Measurements from ENCODE around the gene MDH1B. TPM values are rescaled to one million over a fixed set of nuclear protein-coding genes. Genes with fewer than 3 reads are reported as not detected.
"Not testable (repeated sequence)": the region's sequence is repeated elsewhere in the genome, so short reads cannot be mapped to it uniquely, and the experiment has no call there.

MDH1B gene
- total RNA-seq, 2 experiments from 2014 or later = 0.90 to 1.1 TPM

DNA sequence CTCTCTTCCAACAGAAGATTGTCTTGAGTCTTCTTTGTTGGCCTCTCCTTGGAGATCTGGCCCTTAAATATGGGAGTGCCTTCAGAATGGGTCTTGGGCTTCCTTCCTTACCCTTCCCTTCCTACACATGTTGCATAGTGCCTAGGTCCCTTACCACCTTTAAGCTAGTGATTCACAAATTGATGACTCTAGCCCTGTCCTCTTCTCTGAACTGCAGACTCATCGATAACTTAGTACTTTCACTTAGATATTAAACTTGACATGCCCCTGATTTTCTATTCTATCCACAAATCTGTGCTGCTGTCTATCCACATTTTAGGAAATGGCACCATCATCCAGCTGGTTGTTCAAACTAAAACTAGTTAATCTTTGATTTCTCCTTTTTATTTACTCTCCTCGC is 37.8 kb downstream of the MDH1B start:
- Mint-ChIP-seq H3K36me3 (no peaks in the 10 kb centered on the region), H3K27ac (no peak overlapping the region), H3K4me3 (no peak overlapping the region), H3K27me3 (peaks cover 56% of the 10 kb centered on the region), H3K4me1 (no peaks in the 10 kb centered on the region), H3K9me3 (no peaks in the 10 kb centered on the region)
- no peak for DNase-seq

DNA sequence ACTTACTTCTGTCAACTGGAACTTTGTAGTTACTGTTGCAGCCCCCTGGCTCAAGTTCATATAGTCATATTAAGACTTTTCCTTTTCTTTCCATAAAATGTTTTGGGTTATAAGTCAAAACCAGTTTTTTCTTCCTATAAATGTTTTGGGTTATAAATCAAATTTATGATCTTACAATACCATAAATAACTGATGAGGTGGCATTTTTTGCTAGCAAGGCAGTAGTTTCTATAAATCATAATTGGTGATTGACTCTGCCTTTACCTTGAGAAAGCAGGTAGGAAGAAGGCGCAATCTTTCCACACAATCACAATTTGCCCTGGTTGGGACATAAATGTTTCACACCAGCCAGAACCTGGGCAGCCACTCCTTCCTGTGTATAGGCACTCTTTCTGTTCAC is 41.8 kb downstream of the MDH1B start:
- Mint-ChIP-seq H3K36me3 (no peaks in the 10 kb centered on the region), H3K4me1 (no peaks in the 10 kb centered on the region), H3K27me3 (peaks cover 55% of the 10 kb centered on the region), H3K4me3 (no peak overlapping the region), H3K9me3 (peaks cover 3% of the 10 kb centered on the region), H3K27ac (no peak overlapping the region)
- no peak for DNase-seq

DNA sequence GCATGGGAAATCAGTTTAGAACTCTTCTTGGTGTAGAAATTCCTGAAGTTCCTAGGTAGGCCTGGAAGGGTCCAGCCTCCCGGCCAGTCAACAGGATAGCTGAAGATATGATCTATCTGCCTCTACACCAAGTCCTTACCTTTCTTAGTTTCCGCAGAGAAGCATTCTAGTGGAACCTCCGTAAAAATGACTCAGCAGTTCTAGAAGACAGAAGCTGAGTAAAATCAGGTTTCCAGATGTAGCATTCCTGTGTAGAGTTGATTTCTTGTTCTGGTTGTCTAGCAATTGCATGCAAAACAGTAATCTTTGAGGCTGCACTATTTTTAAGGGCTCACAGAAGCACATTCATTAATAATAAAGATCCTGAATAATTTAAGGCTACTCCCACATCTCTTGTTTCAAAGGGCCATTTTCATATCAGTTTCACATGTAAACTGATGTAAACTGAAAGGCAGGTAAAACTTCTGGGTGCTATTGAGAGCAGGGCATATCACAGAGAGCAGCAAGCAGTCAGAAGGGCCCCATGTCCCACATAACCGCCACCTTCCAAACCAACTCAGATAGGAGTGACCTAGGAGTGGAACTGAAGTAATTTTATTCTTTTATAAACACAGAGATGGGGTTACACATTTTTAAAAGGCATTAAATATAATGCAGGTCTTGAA is 43.7 kb downstream of the MDH1B start:
- H3K4me1 Mint-ChIP-seq = no peaks in the 10 kb centered on the region
- peaks cover 3% of the 10 kb centered on the region for H3K9me3 Mint-ChIP-seq
- no peaks in the 10 kb centered on the region for H3K36me3 Mint-ChIP-seq

DNA sequence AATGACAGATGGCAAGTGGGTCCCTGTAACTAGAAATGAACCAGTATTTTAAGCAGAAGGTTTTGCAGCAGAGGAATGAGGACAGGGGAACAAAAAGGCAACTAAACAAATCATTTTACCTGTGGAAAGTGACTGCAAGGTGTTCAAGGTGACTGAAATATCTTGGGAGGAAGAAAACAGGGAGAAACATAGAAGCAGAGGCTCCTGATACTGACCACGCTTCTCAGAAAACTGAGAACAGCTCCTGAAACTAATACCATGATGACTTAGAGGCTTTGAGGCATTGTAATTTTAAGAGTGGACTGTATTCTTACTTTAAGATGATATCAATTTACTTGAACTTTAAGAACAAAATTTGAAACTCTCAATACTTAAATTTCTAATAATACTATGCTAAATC is 46.8 kb downstream of the MDH1B start, which contains the start of gene DYTN:
Gene DYTN (minus strand): TSS at position 101 of the 400 bp plus-strand sequence. CDS start 117 bp downstream, outside the sequence.
- no peaks in the 10 kb centered on the region for H3K36me3 Mint-ChIP-seq
- no peak within 1 kb of the TSS for H3K27ac Mint-ChIP-seq
- H3K4me3 Mint-ChIP-seq = no peak within 1 kb of the TSS
- H3K27me3 Mint-ChIP-seq = peaks cover 24% of the 10 kb centered on the region
- H3K9me3 Mint-ChIP-seq = peaks cover 3% of the 10 kb centered on the region
- peaks cover 3% of the 10 kb centered on the region for H3K4me1 Mint-ChIP-seq
- DNase-seq = no peak

More for the DNA sequence above, 43.7 kb downstream of the MDH1B start:
- H3K4me3 Mint-ChIP-seq = no peak overlapping the region
- no peak overlapping the region for H3K27ac Mint-ChIP-seq
- H3K27me3 Mint-ChIP-seq = peaks cover 36% of the 10 kb centered on the region
- DNase-seq = no peak

DNA sequence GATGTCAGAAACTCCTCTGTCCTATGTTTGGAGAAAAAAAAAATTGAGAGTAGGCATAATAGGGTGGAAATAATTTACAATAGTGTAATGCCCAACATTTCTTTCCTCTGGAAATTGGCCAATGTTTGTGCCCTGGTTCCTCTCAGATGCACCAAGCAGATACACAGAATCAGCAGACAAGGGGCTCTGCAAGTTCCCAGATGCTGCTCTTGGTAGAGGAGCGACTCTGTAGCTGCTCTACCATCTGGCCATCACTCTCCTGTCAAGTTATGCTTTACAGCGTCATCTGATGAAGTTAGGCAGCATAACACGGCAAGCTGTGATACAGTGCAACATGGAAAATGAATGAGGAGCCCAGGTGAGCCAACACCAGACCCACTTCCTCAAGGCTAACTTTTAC is 48.5 kb downstream of the MDH1B start:
- H3K27ac Mint-ChIP-seq = no peak overlapping the region
- no peaks in the 10 kb centered on the region for H3K36me3 Mint-ChIP-seq

DNA sequence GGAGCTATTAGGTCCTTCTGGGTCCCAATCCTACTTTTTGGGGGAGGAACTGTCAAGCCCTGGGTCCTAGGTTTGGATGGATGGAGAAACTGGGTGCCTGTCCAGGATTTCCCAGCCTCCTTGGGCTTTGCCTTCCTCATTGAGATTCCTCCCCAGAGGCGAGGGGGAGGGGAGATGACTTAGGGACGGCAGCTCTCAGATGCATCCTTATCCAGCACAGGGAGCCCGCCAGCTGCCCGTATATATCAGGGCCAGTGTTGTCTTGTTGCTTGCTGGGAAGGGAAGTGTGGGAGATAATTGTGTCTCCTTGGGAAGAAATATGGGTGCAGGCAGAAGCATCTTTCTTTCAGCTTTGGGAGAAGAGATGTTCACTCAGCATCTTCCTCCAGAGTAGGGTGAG is 49.9 kb downstream of the MDH1B start:
- not testable (repeated sequence) for H3K4me1 Mint-ChIP-seq, H3K27ac Mint-ChIP-seq, H3K4me3 Mint-ChIP-seq, H3K9me3 Mint-ChIP-seq, DNase-seq, H3K36me3 Mint-ChIP-seq
- peaks cover 15% of the 10 kb centered on the region for H3K27me3 Mint-ChIP-seq

More for the DNA sequence above, 48.5 kb downstream of the MDH1B start:
- Mint-ChIP-seq H3K9me3 (no peaks in the 10 kb centered on the region), H3K4me1 (peaks cover 3% of the 10 kb centered on the region), H3K4me3 (no peak overlapping the region), H3K27me3 (peaks cover 19% of the 10 kb centered on the region)
- DNase-seq = no peak

GRCh38 chr2:206713746-206714145 is 51.4 kb downstream of the MDH1B start:
- Mint-ChIP-seq H3K4me1 (peaks cover 3% of the 10 kb centered on the region), H3K27me3 (peaks cover 11% of the 10 kb centered on the region), H3K27ac (no peak overlapping the region), H3K4me3 (no peak overlapping the region), H3K9me3 (no peaks in the 10 kb centered on the region), H3K36me3 (no peaks in the 10 kb centered on the region)
- no peak for DNase-seq

DNA sequence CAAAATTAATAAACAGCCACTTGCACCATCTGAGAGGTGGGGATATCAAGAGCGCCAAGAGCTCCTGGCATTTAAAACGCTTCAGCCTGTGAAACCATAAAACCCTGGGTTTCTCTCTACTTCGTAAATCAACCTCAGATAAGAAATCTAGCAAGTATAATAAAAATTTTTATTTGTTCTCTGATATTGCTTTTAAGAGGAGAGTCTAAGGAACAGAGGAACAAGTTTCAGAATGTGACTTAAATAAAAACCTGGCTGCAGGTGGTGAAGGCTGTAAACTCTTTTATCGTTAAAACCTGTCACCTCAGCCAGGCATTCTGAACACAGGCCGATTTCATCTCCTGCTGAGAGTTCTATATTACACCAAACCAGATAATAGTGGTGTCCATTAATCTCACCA is 56.8 kb downstream of the MDH1B start:
- no peak for DNase-seq
- Mint-ChIP-seq H3K9me3 (no peaks in the 10 kb centered on the region), H3K4me3 (no peak overlapping the region), H3K27me3 (peaks cover 8% of the 10 kb centered on the region), H3K4me1 (no peaks in the 10 kb centered on the region), H3K27ac (no peak overlapping the region), H3K36me3 (no peaks in the 10 kb centered on the region)

DNA sequence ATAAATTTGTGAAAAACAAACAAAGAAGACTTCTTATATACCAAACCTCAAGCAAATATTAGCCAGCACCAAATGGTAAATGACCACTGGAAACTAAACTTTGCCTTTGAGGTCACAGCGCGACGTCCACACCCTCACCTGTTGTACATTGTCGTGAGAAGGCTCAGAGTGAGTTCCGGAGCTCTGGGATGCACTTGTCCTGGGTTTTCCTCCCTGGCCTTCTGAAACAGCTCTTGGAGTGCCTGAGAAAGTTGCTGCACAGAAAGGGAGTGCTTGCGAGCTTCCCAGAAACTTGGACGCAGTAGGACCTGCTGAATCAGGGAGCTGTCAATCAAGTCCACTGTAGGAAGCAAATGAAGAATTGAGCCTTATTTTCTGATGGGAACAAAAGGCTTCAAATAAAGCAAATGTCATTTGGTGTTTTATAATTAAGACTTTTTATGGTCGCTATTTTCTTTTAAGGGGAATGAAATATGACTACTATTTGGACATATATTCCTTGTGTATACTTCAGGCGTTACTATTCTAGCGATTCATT is 57.9 kb downstream of the MDH1B start:
- no peak overlapping the region for H3K4me3 Mint-ChIP-seq
- H3K36me3 Mint-ChIP-seq = no peaks in the 10 kb centered on the region
- no peak overlapping the region for H3K27ac Mint-ChIP-seq
- no peaks in the 10 kb centered on the region for H3K9me3 Mint-ChIP-seq
- no peaks in the 10 kb centered on the region for H3K4me1 Mint-ChIP-seq
- H3K27me3 Mint-ChIP-seq = peaks cover 9% of the 10 kb centered on the region
- no peak for DNase-seq

GRCh38 chr2:206701952-206702605 is 63.0 kb downstream of the MDH1B start:
- Mint-ChIP-seq H3K4me1 (peaks cover 5% of the 10 kb centered on the region), H3K4me3 (no peak overlapping the region), H3K27ac (no peak overlapping the region), H3K36me3 (no peaks in the 10 kb centered on the region), H3K9me3 (no peaks in the 10 kb centered on the region), H3K27me3 (peaks cover 13% of the 10 kb centered on the region)
- DNase-seq = no peak

DNA sequence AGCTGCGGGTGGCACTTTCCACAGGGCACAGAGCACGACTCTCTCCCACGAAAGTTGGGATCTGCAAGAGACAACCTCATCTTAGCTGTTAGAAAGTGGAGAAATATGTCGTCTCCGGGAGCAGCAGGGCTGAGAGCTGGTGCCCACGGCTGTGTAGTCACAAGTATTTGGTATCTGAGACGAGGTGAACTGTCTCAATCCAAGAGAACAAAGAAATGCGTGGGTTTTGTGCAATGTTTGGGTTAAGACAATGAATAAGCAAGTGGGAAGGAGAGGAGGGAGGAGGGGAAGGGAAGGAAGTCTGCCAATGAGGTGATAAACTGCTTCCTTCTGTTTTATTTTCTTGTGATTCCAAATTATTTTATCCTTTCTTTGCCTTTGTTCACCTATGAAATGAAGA is 65.0 kb downstream of the MDH1B start:
- H3K4me3 Mint-ChIP-seq = no peak overlapping the region

DNA sequence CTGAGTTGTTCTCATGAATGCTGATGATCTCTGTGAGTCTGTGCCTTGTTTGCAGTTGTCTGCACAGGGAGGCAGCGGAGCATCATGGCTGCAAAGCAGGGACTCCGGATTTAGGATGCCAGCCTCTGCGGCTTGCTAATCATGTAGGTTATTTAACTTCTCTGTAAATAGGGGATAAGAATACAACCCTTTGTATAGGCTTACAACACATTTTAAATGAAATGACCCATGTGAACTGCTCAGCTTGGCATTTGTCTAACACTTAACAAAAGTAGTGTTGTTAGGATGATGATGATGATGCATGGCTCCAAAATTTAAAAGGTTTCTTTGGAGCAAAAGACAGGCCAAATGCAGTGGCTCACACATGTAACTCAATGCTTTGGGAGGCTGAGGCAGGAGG is 66.3 kb downstream of the MDH1B start:
- H3K4me1 Mint-ChIP-seq = peaks cover 5% of the 10 kb centered on the region
- peaks cover 13% of the 10 kb centered on the region for H3K27me3 Mint-ChIP-seq
- H3K4me3 Mint-ChIP-seq = no peak overlapping the region
- no peak overlapping the region for H3K27ac Mint-ChIP-seq
- no peaks in the 10 kb centered on the region for H3K36me3 Mint-ChIP-seq
- H3K9me3 Mint-ChIP-seq = no peaks in the 10 kb centered on the region
- no peak for DNase-seq

More for the DNA sequence above, 65.0 kb downstream of the MDH1B start:
- Mint-ChIP-seq H3K27ac (no peak overlapping the region), H3K9me3 (no peaks in the 10 kb centered on the region), H3K36me3 (no peaks in the 10 kb centered on the region), H3K27me3 (peaks cover 13% of the 10 kb centered on the region), H3K4me1 (peaks cover 5% of the 10 kb centered on the region)
- no peak for DNase-seq

DNA sequence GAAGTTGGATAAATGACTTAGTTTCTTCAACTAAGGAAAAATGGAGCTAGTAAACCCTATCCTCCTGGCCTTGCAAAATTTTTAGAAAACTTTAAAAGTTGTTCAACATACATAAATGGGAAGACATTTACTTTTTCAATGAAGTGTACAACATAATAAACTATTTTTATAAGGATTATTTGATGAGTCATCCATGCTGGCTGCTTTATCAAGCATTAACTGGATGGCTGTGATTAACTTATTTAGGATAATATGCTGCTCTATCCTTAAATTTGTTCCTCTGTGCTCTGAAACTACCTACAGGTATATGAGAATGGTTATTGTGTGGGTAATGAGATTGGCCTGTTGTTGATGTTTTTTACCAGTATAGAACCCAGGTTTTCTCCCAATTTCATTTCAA is 68.2 kb downstream of the MDH1B start:
- Mint-ChIP-seq H3K36me3 (no peaks in the 10 kb centered on the region), H3K4me3 (no peak overlapping the region), H3K4me1 (peaks cover 5% of the 10 kb centered on the region), H3K27ac (no peak overlapping the region), H3K9me3 (no peaks in the 10 kb centered on the region), H3K27me3 (peaks cover 8% of the 10 kb centered on the region)
- no peak for DNase-seq

- peaks cover 5% of the 10 kb centered on the region for H3K4me1 Mint-ChIP-seq
- no peaks in the 10 kb centered on the region for H3K36me3 Mint-ChIP-seq
- H3K27ac Mint-ChIP-seq = no peak overlapping the region
- H3K4me3 Mint-ChIP-seq = no peak overlapping the region
- no peaks in the 10 kb centered on the region for H3K9me3 Mint-ChIP-seq
- peaks cover 8% of the 10 kb centered on the region for H3K27me3 Mint-ChIP-seq
- DNase-seq = peak; percentile 6
Observed at GRCh38 chr2:206693399-206694137, 71.6 kb downstream of the MDH1B start.

GRCh38 chr2:206692971-206693370 is 72.2 kb downstream of the MDH1B start:
- Mint-ChIP-seq H3K4me3 (no peak overlapping the region), H3K27ac (no peak overlapping the region), H3K4me1 (peaks cover 8% of the 10 kb centered on the region), H3K36me3 (no peaks in the 10 kb centered on the region), H3K9me3 (no peaks in the 10 kb centered on the region), H3K27me3 (peaks cover 8% of the 10 kb centered on the region)
- no peak for DNase-seq

Data from activated naive CD8-positive, alpha-beta T cell treated with anti-CD3 and anti-CD28 coated beads for 36 hours (primary cell).